ENCODE results near the gene CENPF.

- TF ChIP-seq POLR2AphosphoS5 (IDR thresholded peaks at IDR 0.05; ENCODE audit: low read depth, low read length) (no peak), TAF1 (IDR thresholded peaks at IDR 0.05; ENCODE audit: low read depth, low read length) (no peak), POLR2A (IDR thresholded peaks at IDR 0.05; ENCODE audit: low read depth, low read length) (no peak), PAX5 (IDR thresholded peaks at IDR 0.05; ENCODE audit: insufficient read depth, low read length, severe bottlenecking) (no peak)
These were observed 70.6 kb downstream of the CENPF start for GRCh38 chr1:214673576-214673975.

All from GM12891 (cell line).